Lung (tissue), 12 donors: ENCODE data around the gene BCAS3. TPM values are rescaled to one million over a fixed set of nuclear protein-coding genes. Genes with fewer than 3 reads are reported as not detected.

Experiments
- ATAC-seq: fragments of 200-7000 bp; cut with Tn5 transposase; one replicate; pipeline ENCODE4 v1.9.1; 2020; ENCODE audit warnings: moderate number of reproducible peaks; ENCODE audit not compliant: insufficient read depth, low FRiP score
- DNase-seq, 3 donors: peaks; one replicate each; pipeline ENCODE4 v3.0.0-alpha.2; 2013 to 2017
- H3K27ac ChIP-seq, 2 donors: one replicate each; pipeline ENCODE4 v1.5.1; 2013; ENCODE audit warnings: mild to moderate bottlenecking in 2 of 2, moderate library complexity in 2 of 2, control low read depth in 1 of 2, inconsistent platforms in 1 of 2, low read depth in 1 of 2, low read length in 1 of 2
- H3K27me3 ChIP-seq, 3 donors: one replicate each; pipeline ENCODE4 v1.5.1; 2013; ENCODE audit warnings: low read length in 2 of 3; ENCODE audit not compliant: control insufficient read depth in 3 of 3, insufficient read depth in 3 of 3
- H3K36me3 ChIP-seq, 4 donors: one replicate each; pipeline ENCODE4 v1.5.1; 2013; ENCODE audit warnings: low read length in 4 of 4, mild to moderate bottlenecking in 1 of 4, moderate library complexity in 1 of 4; ENCODE audit not compliant: control insufficient read depth in 4 of 4, insufficient read depth in 4 of 4
- H3K4me1 ChIP-seq, 5 donors: one replicate each; pipeline ENCODE4 v1.5.1; 2013; ENCODE audit warnings: low read length in 5 of 5, mild to moderate bottlenecking in 2 of 5, moderate library complexity in 1 of 5; ENCODE audit not compliant: control insufficient read depth in 5 of 5, insufficient read depth in 5 of 5
- H3K4me3 ChIP-seq: one replicate; pipeline ENCODE4 v1.5.1; 2013; ENCODE audit warnings: mild to moderate bottlenecking, control low read depth, moderate library complexity
- H3K9ac ChIP-seq, 2 donors: one replicate each; pipeline ENCODE4 v1.5.1; 2013; ENCODE audit warnings: low read length in 2 of 2, control low read depth in 1 of 2; ENCODE audit not compliant: insufficient read depth in 1 of 2
- H3K9me3 ChIP-seq, 4 donors: one replicate each; pipeline ENCODE4 v1.5.1; 2013; ENCODE audit warnings: low read length in 3 of 4, mild to moderate bottlenecking in 1 of 4, moderate library complexity in 1 of 4; ENCODE audit not compliant: control insufficient read depth in 4 of 4, insufficient read depth in 3 of 4
- CTCF ChIP-seq: IDR thresholded peaks from 2 replicates; pipeline ENCODE4 v1.5.1; 2012; ENCODE audit warnings: mild to moderate bottlenecking; ENCODE audit errors: control extremely low read depth, extremely low read depth
- WGBS, 2 donors: extraction: QIAGEN DNeasy Blood & Tissue Kit; methylation state at CpG; one replicate each; pipeline ENCODE4 v1.1.7; 2013; 5-methylcytosine and 5-hydroxymethylcytosine counted together
- polyA plus RNA-seq, 2 donors: library from polyadenylated mRNA; stranded (reverse); fragments of 200-250 nt; gene quantifications; one replicate each; pipeline ENCODE4 v1.2.1, GENCODE V29; 2013
- total RNA-seq, 2 donors: library from RNA; depleted of rRNA in 1 of 2; stranded (reverse); fragments of >200 nt in 1 of 2; gene quantifications; one replicate each; pipeline ENCODE4 v1.2.1, GENCODE V29; 2014 to 2021
- donor health status: control.
- donor health status: control.
- donor health status: Bipolar disorder and iron deficiency.
- donor health status: healthy.
- donor health status: DM: yes; HTN: yes; CAD: no.

BCAS3 gene
- total and polyA plus RNA-seq, 4 donors = 4.0 to 101 (median 20.3) TPM

GRCh38 chr17:61283043-61283442 is 605.4 kb downstream of the BCAS3 start:
- DNase-seq (no peak), ATAC-seq (no peak)
- Histone ChIP-seq H3K27me3 (no peaks in the 10 kb centered on the region), H3K9me3 (no peaks in the 10 kb centered on the region), H3K27ac (no peak overlapping the region), H3K4me3 (no peak overlapping the region), H3K9ac (no peak overlapping the region), H3K36me3 (no peaks in the 10 kb centered on the region), H3K4me1 (peaks cover 6 to 33% (median 15%) of the 10 kb centered on the region in 5 donors)
- TF ChIP-seq CTCF = no peak
- 97 to 98% methylated on average over 6 of the region's 6 CpGs for WGBS, 2 donors

DNA sequence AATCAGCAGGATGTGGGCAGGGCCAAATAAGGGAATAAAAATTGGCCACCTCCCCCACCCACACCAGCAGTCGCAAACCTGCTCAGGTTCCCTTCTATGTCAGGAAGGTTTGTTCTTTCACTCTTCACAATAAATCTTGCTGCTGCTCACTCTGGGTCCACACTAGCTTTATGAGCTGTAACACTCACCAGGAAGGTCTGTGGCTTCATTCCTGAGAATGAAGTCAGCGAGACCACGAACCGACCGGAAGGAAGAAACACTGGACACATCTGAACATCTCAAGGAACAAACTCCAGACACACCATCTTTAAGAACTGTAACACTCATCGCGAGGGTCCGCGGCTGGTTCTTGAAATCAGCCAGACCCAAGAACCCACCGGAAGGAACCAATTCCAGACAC is 606.5 kb downstream of the BCAS3 start:
- DNase-seq = no peak
- TF ChIP-seq CTCF = no peak
- Histone ChIP-seq H3K27ac (no peak overlapping the region), H3K27me3 (no peaks in the 10 kb centered on the region), H3K9ac (no peak overlapping the region), H3K36me3 (no peaks in the 10 kb centered on the region), H3K9me3 (no peaks in the 10 kb centered on the region), H3K4me1 (peaks cover 6 to 44% (median 26%) of the 10 kb centered on the region in 5 donors), H3K4me3 (no peak overlapping the region)
- no peak for ATAC-seq
- WGBS, 2 donors = 95 to 96% methylated on average over 10 of the region's 10 CpGs

DNA sequence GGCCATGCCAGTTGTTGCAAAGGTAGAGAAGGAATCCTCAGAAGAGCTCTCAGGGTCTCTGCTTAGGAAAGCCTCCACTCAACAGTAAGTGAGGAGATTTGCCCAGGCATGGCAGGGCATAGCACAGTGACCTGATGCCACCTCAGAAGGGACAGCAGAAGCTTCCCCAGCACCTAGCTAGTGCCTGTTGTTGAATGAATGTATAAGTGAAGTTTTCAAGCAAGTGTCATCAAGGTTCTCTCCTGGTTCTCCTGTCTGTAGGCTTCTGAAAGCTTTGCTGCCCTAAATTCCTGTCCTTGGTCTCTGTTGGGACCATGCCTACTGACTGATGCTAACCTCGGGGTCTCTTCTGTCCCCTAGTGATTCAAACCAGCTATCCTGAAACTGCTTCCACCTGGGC is 607.1 kb downstream of the BCAS3 start:
- ATAC-seq (no peak), DNase-seq (no peak)
- Histone ChIP-seq H3K4me1 (peaks cover 3 to 46% (median 29%) of the 10 kb centered on the region in 5 donors), H3K27ac (no peak overlapping the region), H3K36me3 (no peaks in the 10 kb centered on the region), H3K9ac (no peak overlapping the region), H3K4me3 (no peak overlapping the region), H3K27me3 (no peaks in the 10 kb centered on the region), H3K9me3 (no peaks in the 10 kb centered on the region)
- no peak for TF ChIP-seq CTCF
- 77 to 91% methylated on average over 1 of the region's 1 CpG for WGBS, 2 donors
